Posterior vena cava (tissue), 2 donors: Measurements from ENCODE around the gene TRPC4. TPM values are rescaled to one million over a fixed set of nuclear protein-coding genes. Genes with fewer than 3 reads are reported as not detected.

Source experiments
- DNase-seq: peaks from one replicate; pipeline ENCODE4 v3.0.0-alpha.2; 2020; ENCODE audit warnings: low spot score
- intact Hi-C, 2 donors: fragments of 100-400 bp; cut with DNase I; formaldehyde crosslinking; loops; one replicate each; pipeline versions ENCODE4 v1.14.1 to v1.14.2; 2022 to 2023
- long read RNA-seq, 2 donors: library from polyadenylated mRNA; unstranded; transcript quantifications; one replicate each; pipeline ENCODE4 v2.0.0, GENCODE V29; 2020 to 2021
- total RNA-seq, 2 donors: library from RNA; stranded (reverse); fragmentation: NEBNext Ultra II Directional; extraction: Animal tissue kit (Norgen Biotek cat#: 25700); gene quantifications; one replicate each; pipeline ENCODE4 v1.2.1, GENCODE V29; 2021
- donor health status: DM: yes; HTN: yes; CAD: no.
- donor health status: DM: yes; HTN: yes; CAD: no.

TRPC4 gene
- total RNA-seq: 1 to 10 TPM; 5.7 to 7.3 TPM
- long read RNA-seq, donor 1, partial matches to known transcripts: 0 of 1 reads
- long read RNA-seq, donor 1, other reads (novel, unspliced or antisense): 1 of 1 reads
- long read RNA-seq, donor 2, full-length matches to known transcripts: 1 of 18 reads
- long read RNA-seq, donor 2, partial matches to known transcripts: 11 of 18 reads
- long read RNA-seq, donor 2, other reads (novel, unspliced or antisense): 6 of 18 reads

- DNase-seq: peak; percentile 79
- intact Hi-C loops: no loop called here
These were observed at the start of gene TRPC4 for GRCh38 chr13:37869756-37870488. TSS of gene TRPC4 (minus strand) at chr13:37869772. CDS start at chr13:37783333, 86,439 bp downstream.

DNA sequence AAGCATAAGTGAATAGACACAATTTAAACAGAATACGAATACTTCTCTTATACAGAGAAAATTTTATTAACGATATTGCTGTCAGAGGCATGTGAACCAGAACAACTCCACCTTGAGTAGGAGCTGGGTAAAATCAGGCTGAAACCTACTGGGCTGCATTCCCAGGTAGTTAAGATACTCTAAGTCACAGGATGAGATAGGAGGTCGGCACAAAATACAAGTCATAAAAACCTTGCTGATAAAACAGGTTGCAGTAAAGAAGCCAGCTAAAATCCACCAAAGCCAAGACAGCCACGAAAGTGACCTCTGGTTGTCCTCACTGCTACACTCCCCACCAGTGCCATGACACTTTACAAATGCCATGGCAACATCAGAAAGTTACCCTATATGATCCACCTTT is 49.2 kb upstream of the TRPC4 start:
- no peak for DNase-seq
- intact Hi-C loops: no loop called here

- intact Hi-C loops: no loop called here
- DNase-seq: no peak
These were observed 48.6 kb upstream of the TRPC4 start for GRCh38 chr13:37918116-37918714.

DNA sequence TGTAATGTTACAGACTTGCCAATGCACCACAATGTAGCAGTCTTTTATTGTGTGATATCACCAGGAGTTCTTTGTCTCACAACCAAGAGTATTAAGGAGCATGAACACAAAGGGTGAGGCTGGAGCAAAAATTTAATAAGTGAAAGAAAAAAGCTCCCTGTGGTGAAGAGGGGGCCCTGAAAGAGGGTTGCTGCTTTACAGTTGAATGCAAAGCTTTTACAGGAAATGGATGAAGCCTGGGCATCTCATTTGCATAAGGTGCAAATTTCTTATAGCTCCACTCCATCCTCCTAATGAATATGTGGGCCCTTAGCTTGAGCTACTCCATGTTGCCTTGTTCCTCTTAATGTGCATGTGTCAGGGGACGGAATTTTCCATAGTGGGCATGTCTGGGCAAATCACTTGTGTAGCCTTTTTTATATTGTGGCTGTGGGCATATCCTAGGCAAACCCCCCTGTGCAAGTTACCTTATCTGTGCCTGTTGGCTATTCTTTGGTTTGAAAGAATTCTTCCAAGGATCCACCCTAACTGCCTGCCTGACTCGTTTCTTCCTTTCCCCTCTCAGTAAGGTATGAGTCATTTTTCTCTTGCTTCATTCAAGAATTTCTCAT is 45.3 kb upstream of the TRPC4 start:
- no peak for DNase-seq
- intact Hi-C loops: no loop called here

- DNase-seq: no peak
- intact Hi-C loops: no loop called here
These were observed 41.2 kb upstream of the TRPC4 start for GRCh38 chr13:37910790-37911189.

DNA sequence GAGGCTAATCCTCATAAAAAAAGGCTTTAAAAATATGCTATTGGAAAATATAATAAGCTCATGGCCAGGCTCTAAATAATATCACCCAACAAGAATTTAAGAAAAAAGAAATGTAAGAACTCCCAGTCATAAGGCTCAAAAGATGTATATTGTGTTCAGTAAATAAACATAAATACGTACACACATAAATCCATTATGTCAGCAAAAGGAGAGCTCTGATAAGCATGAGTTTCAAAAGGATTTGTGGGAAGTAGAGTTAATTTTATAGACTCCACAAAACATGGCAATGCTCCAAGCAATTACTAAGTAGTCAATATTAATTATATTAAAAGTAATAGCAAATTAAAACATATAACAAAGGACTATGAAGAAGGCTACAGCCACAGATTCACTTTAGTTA is 37.3 kb upstream of the TRPC4 start:
- no peak for DNase-seq
- intact Hi-C loops: no loop called here

DNA sequence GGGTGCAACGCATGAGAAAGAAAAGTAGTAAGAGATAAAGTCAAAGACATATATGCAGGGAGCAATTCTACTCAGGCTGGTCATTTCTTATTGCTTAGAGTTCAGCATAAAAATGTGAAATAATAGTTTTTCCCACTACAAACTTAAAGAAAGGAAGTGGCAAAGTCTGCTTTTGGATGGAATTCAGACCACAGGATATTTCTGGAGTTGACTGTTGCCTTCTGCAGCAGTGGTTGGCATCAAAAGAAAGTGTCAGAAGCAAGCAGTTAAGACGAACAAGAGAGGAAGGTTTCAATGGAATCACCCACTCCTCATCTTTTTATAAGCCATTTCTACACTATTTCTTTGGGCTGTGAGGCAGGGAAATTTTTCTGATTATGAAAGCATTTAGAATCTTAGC is 36.2 kb upstream of the TRPC4 start:
- no peak for DNase-seq
- intact Hi-C loops: no loop called here

DNA sequence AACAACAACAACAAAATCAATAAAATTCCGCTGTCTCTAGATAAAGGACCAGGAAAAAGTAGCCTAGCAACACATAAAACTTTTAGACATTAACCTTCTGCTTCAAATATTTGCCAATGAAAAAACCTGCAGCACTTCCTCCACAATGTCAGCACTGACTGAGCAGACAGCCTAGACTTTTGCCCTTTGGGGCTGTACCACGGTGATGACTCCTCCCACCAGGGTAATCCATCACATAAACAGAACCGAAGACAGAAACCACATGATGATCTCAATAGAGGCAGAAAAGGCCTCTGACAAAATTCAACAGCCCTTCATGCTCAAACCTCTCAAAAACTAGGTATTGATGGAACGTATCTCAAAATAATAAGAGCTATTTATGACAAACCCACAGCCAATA is 30.2 kb upstream of the TRPC4 start:
- intact Hi-C loops: no loop called here
- no peak for DNase-seq

GRCh38 chr13:37893321-37893720 is 23.7 kb upstream of the TRPC4 start:
- intact Hi-C loops: no loop called here
- no peak for DNase-seq

GRCh38 chr13:37889820-37890219 is 20.2 kb upstream of the TRPC4 start:
- intact Hi-C loops: no loop called here
- DNase-seq: no peak

DNA sequence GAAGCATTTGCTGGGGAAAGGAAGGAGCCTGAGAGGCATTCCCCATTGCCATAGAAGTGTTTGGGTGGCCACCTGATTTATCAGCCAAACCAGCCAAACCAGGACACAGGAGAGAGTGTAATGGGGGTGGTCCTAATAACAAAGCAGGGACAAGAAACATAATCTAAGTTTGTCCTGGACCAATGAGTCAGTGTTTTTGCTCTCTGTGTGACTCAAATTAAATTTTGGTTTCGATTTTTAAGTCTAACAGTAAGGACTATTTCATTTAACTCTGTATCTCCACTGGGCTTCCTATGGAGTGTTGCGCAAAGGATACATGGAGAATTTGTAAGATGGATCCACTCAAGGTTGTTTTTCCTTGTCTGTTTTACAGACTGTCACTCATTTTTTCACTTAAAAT is 19.5 kb upstream of the TRPC4 start:
- DNase-seq: no peak
- intact Hi-C loops: no loop called here

- DNase-seq: no peak
- intact Hi-C loops: no loop called here
These were observed 17.3 kb upstream of the TRPC4 start for GRCh38 chr13:37886879-37887278.

DNA sequence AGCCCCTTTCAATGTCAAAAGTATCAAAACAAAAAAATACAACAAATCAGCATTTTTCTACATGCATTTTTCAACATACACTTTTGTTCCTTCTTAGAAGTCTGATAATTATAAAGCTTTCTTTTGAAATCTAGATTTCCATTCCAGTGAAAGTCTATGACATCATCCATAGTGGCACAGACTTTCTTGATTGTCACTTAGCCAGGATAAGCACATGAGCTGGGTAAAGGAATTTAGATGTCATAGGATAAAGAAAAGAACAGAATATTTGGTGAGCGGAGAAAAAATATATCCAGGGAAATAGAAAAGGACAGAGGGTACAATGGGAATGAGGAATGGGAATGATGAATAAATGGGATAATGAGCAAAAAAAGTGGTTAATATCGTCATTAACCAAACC is 15.1 kb upstream of the TRPC4 start:
- intact Hi-C loops: no loop called here
- no peak for DNase-seq

DNA sequence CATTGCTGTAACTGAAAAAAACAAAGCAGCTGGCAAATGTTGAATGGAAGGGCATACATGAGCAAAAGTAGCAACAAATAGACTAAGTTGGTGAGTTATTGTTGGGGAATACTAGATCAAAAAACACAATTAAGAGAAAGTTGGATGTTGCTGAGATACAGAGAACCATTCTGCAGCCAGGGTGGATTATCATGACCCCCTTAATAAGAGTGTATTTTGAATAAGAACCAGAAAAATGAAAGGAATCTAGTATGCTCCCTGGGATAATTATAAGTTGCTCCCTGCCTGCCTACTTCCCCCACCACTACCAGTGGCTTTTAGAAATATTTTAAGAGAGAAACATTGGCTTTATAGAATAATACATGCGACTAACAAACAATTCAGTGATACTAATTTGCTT is 14.5 kb upstream of the TRPC4 start:
- intact Hi-C loops: no loop called here
- no peak for DNase-seq

- intact Hi-C loops: no loop called here
- DNase-seq: no peak
These were observed 9.3 kb upstream of the TRPC4 start for GRCh38 chr13:37878921-37879320.

DNA sequence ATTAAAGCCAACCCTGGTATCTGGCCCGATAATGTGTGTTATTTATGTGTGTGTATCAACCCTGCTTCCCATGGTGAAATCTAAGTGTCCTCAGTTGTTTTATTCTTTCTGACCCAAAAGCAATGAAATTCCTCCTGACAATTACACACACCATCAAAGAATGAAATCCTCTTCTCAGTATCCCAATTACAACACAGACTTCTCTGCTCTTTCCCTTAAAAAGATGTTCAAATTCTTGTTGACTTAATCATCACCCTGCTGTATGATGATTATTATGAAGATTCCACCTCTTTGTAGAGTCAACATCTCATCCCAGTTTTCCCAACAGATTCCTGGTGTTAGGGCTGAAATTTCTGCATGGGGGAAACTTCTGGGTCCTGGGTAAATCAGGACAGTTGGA is 8.9 kb upstream of the TRPC4 start:
- DNase-seq: no peak
- intact Hi-C loops: no loop called here

GRCh38 chr13:37870895-37871550 is 1.5 kb upstream of the TRPC4 start:
- intact Hi-C loops: no loop called here

GRCh38 chr13:37870489-37870845 is 895 bp upstream of the TRPC4 start:
- DNase-seq: no peak
- intact Hi-C loops: no loop called here

More at GRCh38 chr13:37870895-37871550, 1.5 kb upstream of the TRPC4 start:
- no peak for DNase-seq

GRCh38 chr13:37869506-37869755 is 141 bp downstream of the TRPC4 start:
- peak; percentile 59 for DNase-seq
- intact Hi-C loops: no loop called here
